ENCODE data around the gene SPPL2B.

The SPPL2B gene

DNA sequence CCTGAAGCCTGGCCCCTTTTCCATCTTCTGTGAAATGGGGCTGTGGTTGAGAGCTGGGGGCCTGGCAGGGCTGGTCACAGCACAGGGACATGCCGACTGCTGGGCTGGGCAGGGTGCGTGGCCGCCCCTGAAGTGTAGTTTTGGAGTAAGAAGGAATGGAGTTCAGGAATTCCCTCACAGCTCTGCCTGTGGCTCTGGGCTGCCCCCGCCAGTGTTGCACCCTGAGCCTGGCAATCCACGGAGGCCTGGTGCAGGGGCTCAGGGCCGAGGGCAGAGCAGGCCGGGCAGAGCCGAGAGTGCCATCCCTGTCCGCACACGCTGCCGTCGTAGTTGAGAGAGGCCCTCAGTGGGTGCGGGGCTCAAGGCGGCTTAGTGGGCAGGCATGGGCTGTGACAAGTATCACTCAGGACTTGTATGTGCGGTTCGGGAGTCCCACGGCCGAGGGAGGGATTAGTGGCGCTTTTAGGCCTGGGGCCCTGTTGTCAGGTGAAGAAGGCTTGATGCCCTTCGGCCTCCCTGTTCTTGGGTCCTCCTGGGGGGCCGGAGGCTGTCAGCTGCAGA, 9.7 kb downstream of the SPPL2B start:
- Histone ChIP-seq H3K4me1 (ENCODE audit: insufficient read depth, low read length, poor library complexity, severe bottlenecking) (peaks cover 14% of the 10 kb centered on the region), H3K4me3 (ENCODE audit: low read length, poor library complexity, severe bottlenecking) (no peak overlapping the region), H3K79me2 (ENCODE audit: insufficient read depth, low read length) (peaks cover 56% of the 10 kb centered on the region), H2AFZ (ENCODE audit: low read length) (no peak overlapping the region), H3K4me2 (ENCODE audit: low read depth, low read length, poor library complexity, severe bottlenecking) (no peak overlapping the region), H3F3A (ENCODE audit: low read depth) (no peaks in the 10 kb centered on the region), H3K9ac (ENCODE audit: low read depth, low read length, poor library complexity, severe bottlenecking) (no peak overlapping the region), H3K9me3 (ENCODE audit: insufficient read depth, low read depth, low read length) (no peaks in the 10 kb centered on the region), H3K36me3 (ENCODE audit: insufficient read depth, low read length) (peaks cover 15% of the 10 kb centered on the region; the same call in 1 of the 2 replicates), H3K27me3 (ENCODE audit: insufficient read depth, low read length, poor library complexity, severe bottlenecking) (no peaks in the 10 kb centered on the region), H3K9me2 (replicated peaks; ENCODE audit: low read depth, low read length) (no peaks in the 10 kb centered on the region), H4K20me1 (ENCODE audit: insufficient read depth, low read length, poor library complexity, severe bottlenecking) (peaks cover 42% of the 10 kb centered on the region)
- TF ChIP-seq, protein P1, sequence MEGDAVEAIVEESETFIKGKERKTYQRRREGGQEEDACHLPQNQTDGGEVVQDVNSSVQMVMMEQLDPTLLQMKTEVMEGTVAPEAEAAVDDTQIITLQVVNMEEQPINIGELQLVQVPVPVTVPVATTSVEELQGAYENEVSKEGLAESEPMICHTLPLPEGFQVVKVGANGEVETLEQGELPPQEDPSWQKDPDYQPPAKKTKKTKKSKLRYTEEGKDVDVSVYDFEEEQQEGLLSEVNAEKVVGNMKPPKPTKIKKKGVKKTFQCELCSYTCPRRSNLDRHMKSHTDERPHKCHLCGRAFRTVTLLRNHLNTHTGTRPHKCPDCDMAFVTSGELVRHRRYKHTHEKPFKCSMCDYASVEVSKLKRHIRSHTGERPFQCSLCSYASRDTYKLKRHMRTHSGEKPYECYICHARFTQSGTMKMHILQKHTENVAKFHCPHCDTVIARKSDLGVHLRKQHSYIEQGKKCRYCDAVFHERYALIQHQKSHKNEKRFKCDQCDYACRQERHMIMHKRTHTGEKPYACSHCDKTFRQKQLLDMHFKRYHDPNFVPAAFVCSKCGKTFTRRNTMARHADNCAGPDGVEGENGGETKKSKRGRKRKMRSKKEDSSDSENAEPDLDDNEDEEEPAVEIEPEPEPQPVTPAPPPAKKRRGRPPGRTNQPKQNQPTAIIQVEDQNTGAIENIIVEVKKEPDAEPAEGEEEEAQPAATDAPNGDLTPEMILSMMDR (conservative IDR thresholded peaks at IDR 0.05; ENCODE audit: low read length) = no peak
- no peak for TF ChIP-seq EZH2phosphoT487 (IDR thresholded peaks at IDR 0.05; ENCODE audit: borderline replicate concordance)

DNA sequence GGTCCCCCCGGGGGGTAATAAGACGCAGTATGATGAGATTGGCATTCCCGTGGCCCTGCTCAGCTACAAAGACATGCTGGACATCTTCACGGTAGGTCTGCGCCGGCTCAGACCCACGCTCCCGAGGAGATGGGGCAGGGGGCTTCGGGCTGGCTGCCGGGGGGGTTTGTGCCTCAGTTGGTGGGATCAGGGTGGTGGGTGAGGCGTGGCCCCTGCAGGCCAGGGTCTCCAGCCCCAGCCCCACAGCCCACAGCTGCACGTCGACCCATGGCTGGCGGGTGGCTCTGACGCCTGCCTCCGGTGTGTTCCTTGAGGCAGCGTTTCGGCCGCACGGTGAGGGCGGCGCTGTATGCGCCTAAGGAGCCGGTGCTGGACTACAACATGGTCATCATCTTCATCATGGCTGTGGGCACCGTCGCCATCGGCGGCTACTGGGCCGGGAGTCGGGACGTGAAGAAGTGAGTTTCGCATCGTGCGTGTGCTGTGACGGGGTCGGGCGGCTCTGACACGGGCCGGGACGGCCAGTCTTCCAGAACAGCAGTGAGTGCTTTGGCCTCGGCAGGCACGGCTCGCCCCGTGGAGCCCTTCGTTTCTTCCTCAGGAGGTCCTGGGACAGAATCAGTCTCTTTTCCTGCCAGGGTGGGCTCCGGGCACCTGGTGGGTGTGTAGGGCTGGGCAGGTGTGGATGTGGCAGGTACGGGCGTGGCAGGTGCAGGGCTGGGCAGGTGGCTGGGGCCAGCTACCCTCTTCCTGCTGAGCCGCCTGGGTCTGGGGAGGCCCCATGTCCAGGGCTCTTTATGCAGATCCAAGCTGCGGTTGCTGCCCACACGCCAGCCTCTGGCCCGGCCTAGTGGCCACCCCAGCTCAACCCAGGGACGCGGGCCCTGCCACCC, 10.5 kb downstream of the SPPL2B start:
- Histone ChIP-seq H3K4me3 (ENCODE audit: low read length, poor library complexity, severe bottlenecking) (no peak overlapping the region), H3K79me2 (ENCODE audit: insufficient read depth, low read length) (peaks cover 47% of the 10 kb centered on the region), H3K4me2 (ENCODE audit: low read depth, low read length, poor library complexity, severe bottlenecking) (no peak overlapping the region), H3K36me3 (ENCODE audit: insufficient read depth, low read length) (peaks cover 16% of the 10 kb centered on the region; the same call in 1 of the 2 replicates), H3K27me3 (ENCODE audit: insufficient read depth, low read length, poor library complexity, severe bottlenecking) (no peaks in the 10 kb centered on the region), H2AFZ (ENCODE audit: low read length) (no peak overlapping the region), H3F3A (ENCODE audit: low read depth) (no peaks in the 10 kb centered on the region), H3K9me2 (replicated peaks; ENCODE audit: low read depth, low read length) (no peaks in the 10 kb centered on the region), H3K4me1 (ENCODE audit: insufficient read depth, low read length, poor library complexity, severe bottlenecking) (peaks cover 6% of the 10 kb centered on the region), H3K9ac (ENCODE audit: low read depth, low read length, poor library complexity, severe bottlenecking) (no peak overlapping the region), H4K20me1 (ENCODE audit: insufficient read depth, low read length, poor library complexity, severe bottlenecking) (peaks cover 34% of the 10 kb centered on the region), H3K9me3 (ENCODE audit: insufficient read depth, low read depth, low read length) (no peaks in the 10 kb centered on the region)
- TF ChIP-seq EZH2phosphoT487 (IDR thresholded peaks at IDR 0.05; ENCODE audit: borderline replicate concordance) = no peak
- TF ChIP-seq, protein P1 (conservative IDR thresholded peaks at IDR 0.05; ENCODE audit: low read length) = no peak

DNA sequence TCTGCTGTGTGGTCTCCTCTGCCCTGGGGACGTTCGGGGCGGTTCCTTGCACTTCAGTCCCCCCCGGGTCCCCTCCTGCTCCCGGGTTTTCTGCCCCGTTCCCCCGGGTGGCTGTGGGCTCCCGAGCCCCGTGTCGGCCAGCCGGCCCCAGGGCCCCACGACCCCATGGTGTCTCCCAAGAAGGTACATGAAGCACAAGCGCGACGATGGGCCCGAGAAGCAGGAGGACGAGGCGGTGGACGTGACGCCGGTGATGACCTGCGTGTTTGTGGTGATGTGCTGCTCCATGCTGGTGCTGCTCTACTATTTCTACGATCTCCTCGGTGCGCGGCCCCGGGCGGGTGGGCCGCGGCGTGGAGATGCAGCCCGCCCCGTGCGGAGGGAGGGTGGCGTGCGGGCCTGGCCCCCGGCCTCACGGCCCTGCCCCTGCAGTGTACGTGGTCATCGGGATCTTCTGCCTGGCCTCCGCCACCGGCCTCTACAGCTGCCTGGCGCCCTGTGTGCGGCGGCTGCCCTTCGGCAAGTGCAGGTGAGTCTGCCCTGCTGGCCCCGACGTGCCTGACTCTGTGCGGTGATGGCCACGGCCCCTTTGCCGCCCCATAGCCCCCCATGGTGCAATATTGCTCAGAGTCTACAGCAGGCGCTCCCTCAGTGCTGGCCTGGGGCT, 11.3 kb downstream of the SPPL2B start:
- no peaks in the 10 kb centered on the region for H3K27me3 ChIP-seq (ENCODE audit: insufficient read depth, low read length, poor library complexity, severe bottlenecking)
- no peak overlapping the region for H3K4me3 ChIP-seq (ENCODE audit: low read length, poor library complexity, severe bottlenecking)
- H3K4me2 ChIP-seq (ENCODE audit: low read depth, low read length, poor library complexity, severe bottlenecking) = no peak overlapping the region
- no peaks in the 10 kb centered on the region for H3K9me3 ChIP-seq (ENCODE audit: insufficient read depth, low read depth, low read length)
- peaks cover 21% of the 10 kb centered on the region; the same call in 1 of the 2 replicates for H3K36me3 ChIP-seq (ENCODE audit: insufficient read depth, low read length)
- peaks cover 39% of the 10 kb centered on the region for H3K79me2 ChIP-seq (ENCODE audit: insufficient read depth, low read length)
- H2AFZ ChIP-seq (ENCODE audit: low read length) = no peak overlapping the region
- no peaks in the 10 kb centered on the region for H3F3A ChIP-seq (ENCODE audit: low read depth)
- TF ChIP-seq, protein P1 (conservative IDR thresholded peaks at IDR 0.05; ENCODE audit: low read length) = no peak
- TF ChIP-seq EZH2phosphoT487 (IDR thresholded peaks at IDR 0.05; ENCODE audit: borderline replicate concordance) = no peak
- peaks cover 27% of the 10 kb centered on the region for H4K20me1 ChIP-seq (ENCODE audit: insufficient read depth, low read length, poor library complexity, severe bottlenecking)
- H3K9ac ChIP-seq (ENCODE audit: low read depth, low read length, poor library complexity, severe bottlenecking) = no peak overlapping the region
- no peaks in the 10 kb centered on the region for H3K4me1 ChIP-seq (ENCODE audit: insufficient read depth, low read length, poor library complexity, severe bottlenecking)
- H3K9me2 ChIP-seq (replicated peaks; ENCODE audit: low read depth, low read length) = no peaks in the 10 kb centered on the region
